Activated naive CD8-positive, alpha-beta T cell treated with anti-CD3 and anti-CD28 coated beads, Interleukin-2, amount 50 U/mL, for 16 hours (primary cell): ENCODE data around the gene POMC.
"Not testable (repeated sequence)": the region's sequence is repeated elsewhere in the genome, so short reads cannot be mapped to it uniquely, and the experiment has no call there.

Source experiments
- DNase-seq: peaks from one replicate; pipeline ENCODE4 v3.0.0-alpha.2; 2020; ENCODE audit warnings: low read depth, low spot score

POMC gene

DNA sequence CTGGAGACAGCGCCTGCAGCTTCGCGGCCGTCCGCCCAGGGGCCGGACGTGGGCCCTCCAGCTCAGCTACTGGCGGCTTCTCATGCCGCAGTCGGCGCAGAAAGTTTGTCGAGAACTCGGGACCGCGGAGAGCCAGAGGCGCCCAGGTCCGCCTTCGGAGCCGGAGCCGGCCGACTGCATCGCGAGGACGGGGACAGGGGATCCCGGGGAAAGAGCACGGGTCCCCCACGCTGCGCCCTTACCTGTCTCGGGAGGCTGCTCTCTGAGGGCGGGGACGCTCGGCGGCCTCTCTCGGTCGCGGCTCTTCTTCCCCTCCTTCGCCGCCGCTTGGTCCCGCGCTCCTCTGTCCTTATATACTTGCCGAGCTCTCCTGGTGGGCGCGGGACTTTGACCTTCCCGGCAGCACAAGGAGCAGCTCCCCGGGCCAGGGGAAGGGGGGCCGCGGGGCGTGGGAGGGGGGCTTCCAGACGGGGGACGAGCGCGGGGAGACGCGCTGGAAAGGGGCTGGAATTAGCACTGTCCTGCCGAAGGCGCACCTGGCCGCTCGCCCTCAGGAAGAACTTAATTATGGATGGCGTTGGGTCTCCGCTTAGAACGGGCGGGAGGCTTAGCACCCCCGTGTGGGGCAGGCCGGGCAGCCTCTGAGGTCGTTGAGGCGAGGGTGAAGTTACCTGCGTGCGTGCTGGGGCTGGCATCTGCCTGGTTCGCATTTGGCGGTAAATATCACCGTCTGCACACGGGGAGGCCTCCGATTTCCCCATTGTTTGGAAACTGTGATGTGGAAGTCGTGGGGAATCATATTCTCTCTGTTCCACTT lies at the start of gene POMC:
Gene POMC (minus strand): TSS at position 325 of the 817 bp plus-strand sequence. CDS start 3,808 bp downstream, outside the sequence.
- DNase-seq: no peak

DNA sequence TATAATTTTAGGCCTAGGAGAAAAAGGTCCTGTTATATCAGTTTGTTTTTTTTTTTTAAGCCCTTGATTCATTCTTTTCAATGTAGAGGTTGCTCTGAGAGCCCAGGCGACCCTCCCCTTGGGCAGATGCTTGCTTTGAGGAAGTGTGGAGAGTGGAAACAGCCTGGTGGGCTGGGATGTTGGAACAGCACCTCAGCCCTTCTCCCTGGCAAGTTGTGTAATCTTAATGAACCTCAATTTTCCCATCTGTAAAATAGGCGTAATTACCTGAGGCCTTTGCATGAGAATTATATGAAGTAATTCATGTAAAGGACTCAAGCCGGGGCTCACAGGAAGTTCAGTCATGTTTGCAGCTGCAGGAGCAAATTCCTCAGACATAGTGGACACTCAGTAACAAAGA lies 49.7 kb upstream of the POMC start:
- DNase-seq: no peak

DNA sequence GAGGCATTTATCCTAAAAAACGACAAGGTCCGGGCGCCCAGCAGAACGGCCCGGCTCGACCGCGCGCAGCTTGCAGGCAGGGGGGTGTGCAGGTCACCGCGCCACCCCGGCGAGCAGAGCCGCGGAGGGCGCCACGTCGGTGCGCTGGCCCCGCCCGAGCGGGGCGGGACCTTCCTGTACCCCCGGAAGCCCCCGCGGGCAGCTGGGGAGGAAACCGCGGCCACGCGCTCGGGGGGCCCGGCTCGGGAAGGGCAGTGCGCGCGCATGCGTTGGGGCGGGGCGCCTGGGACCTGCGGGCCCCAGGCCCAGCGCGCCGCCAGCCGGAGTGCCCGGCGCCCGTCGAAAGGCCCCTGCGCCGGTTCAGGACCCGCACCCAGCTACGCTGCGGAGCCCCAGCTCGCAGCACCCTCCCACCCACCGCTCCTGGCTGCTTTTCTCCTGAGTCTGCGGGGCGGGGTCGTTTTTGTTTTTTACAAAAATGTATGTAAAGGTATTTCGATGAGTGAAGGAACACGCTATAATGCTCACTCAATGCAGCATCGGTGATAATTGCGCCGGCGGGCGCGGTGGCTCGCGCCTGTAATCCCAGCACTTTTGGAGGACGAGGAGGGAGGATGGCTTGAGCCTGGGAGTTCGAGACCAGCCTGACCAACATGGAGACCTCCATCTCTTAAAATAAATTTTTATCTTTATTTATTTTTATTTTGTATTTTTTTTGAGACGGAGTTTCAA lies 47.7 kb upstream of the POMC start:
- DNase-seq: peak; percentile 73

DNA sequence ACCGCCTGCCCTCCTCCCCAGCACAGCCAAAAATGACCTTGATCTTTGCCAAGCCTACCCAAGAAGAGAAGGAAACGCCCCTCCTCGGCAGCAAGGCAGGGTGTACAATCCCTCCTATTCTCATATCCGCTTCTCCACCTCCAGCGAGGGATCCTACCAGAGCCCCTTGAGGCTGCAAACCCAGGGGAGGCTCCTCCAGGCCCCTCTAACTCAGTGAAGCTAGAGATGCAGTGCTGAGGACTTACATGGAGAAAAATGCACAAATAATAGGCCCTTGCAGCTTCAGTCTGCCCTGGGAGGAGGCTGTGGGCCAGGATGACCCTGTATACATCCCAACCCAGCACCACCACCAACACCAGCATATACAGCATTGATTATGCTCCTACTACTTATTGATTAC lies 46.9 kb upstream of the POMC start:
- DNase-seq: no peak

DNA sequence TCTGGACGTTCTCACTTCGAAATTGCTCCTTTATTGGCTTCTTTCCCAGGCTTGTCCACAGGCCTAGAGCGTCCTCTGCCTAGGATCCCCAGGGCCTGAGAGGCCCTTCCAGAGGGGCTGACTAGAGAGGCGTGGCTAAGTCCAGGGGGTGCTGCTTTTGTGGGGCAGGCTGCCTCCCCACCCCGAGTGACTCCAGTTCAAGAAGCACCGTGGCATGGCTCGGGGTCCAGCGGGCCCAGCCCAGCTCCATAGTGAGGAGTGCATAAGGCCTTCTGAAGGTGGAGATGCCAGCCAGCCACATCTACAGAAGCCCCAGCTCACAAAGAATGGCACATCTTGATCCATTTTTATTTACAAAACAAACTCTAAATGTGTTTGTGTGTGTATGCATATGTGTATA lies 44.8 kb upstream of the POMC start:
- no peak for DNase-seq

DNA sequence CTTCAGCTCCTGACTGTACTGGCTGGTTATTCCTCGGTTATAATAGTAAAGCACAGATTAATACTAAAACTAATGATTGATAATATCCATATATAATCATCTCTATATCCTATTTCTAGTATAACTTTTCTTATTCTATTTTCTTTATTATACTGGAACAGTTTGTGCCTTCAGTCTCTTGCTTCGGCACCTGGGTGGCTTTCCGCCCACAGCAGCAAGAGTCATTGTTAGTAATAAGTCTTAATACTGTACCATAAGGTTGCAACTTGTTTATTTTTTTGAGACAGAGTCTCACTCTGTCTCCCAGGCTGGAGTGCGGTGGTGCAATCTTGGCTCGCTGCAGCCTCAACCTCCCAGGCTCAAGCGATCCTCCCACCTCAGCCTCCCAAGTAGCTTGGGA lies 42.5 kb upstream of the POMC start:
- DNase-seq: not testable (repeated sequence)

DNA sequence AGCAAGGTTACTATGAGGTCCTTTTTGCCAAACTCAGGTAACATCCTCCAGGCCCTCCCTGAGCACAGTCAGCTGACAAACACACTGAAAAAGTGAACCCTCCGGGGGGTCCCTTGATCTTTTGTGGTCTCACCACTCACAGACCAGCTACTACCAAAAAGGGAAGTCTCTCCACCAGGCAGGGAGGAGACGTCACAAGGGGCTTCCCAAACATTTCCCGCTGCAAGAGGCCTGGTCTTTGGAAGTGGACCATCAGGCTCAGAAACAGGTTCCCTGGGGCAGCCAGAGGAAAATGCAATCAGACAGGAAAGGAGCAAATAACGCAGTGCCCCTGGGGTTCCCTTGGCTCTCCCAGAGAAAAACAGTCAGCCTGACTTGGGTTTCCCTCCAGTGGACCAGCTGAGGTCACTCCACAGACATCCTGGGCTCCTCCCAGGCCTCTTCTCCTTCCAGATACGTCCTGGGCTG lies 38.7 kb upstream of the POMC start:
- DNase-seq: no peak

DNA sequence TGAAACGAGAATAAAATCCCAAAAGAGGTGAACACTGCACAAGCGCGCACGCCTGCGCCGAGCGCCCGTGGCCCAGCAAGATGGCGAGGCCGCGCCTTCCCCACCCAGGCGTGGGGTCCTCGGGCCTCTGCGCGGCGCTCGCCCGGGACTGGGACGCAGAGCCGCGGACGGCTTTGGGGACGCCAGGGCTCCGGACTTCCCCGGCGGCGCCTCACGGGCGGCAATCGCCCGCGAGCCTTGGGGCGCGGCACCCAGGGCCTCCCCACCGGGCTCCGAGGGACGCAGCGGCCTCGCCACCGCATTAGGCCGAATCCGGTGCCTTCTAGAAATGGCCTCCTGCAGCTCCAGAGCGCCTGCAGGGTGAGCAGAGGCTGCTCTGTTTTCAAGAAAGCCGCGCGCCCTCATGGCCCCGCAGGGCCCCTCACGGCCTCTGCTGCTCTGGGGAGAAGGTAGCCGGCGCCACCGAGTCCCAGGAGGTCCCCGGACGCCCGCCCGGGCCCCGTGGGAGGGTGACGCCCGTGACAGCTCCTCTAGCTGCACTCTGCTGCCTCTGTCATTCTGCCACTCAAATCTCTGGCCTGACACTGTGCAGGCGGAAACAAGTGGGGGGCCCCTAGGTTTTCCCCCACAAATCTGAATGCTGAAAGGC lies 35.9 kb upstream of the POMC start:
- no peak for DNase-seq

DNA sequence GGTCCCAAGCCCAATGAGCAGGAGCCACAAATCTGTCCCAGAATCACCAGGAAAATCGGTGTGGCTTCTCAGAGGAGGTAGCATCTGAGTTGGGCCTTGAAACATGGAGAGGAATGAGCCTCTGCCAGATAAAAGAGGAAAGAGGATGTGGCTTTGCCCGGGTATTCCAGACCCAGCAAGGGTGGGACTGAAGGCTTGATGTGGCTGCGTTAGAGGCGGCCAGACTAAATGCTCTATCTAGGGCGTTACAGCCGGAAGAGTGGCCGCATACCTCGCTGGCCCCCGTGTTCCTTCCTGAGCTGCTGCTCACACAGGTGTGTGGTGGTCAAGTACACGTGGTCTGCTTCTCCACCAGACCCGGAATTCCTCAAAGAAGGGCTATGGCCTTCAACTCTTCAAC lies 33.9 kb upstream of the POMC start:
- no peak for DNase-seq

DNA sequence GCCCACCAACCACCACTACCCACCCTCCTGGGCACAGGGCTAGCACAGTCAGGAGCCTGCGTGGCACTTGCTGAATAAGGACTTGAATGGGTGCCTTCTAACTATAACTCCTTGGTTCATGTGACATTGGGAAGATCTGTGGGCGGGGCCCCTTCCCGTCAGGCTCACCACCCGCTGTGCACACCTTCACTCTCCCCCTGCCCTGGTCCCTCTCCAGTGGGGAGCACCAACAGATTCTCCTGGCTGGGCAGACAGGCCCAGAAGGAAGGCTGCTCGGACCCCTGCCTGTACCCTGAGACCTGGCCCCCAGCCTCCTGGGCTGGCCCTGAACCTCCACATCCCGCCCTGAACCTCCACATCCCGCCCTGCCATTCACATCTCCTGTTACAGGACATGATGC lies 33.4 kb upstream of the POMC start:
- no peak for DNase-seq

DNA sequence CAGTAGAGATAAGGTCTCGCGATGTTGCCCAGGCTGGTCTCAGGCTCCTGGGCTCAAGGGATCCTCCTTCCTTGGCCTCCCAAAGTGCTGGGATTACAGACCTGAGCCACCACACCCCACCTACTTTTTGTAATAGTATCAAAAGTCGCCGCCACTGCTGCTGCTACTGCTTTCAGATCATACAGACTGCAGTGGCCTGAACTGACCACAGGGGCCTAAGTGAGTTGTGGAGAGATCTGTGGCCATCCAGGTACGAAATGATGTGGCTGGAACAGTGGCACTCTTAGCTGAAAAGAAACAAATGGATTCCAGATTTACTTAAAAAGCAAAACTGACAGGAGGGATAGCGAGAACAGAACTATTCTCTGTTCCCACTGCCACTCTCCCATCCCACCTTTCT lies 32.9 kb upstream of the POMC start:
- DNase-seq: no peak

DNA sequence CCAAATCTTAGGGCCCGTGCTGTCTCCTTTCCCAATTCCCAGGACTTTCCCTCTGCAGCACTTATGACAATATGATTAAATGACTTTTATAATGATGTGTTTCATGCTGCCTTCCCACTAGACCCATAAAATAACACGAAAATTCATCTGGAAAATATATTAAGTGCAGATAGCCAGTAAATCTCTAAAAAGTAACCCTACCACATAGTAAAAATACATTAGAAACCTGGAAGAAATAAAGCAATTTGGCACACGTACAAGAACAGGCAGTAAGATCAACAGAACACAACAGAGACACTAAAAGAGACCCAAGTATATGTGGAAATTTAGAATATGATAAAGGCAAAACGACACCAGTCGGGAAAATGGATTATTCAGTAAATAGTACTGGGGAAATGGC lies 30.2 kb upstream of the POMC start:
- no peak for DNase-seq

DNA sequence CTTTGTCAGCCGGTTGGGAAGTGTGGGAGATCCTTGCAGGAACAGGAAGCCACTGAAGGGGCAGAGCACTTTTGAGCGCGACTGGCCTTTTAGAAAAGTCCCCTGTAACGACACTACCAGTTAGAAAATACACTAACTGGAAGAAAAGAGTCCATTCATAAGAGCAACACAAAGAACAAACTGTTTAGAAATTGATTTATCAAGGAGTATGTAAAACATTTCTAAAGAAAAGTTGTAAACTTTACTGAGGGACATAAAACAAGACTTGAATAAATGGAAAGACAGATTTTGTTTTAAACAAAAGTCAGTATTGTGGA lies 29.8 kb upstream of the POMC start:
- DNase-seq: no peak

DNA sequence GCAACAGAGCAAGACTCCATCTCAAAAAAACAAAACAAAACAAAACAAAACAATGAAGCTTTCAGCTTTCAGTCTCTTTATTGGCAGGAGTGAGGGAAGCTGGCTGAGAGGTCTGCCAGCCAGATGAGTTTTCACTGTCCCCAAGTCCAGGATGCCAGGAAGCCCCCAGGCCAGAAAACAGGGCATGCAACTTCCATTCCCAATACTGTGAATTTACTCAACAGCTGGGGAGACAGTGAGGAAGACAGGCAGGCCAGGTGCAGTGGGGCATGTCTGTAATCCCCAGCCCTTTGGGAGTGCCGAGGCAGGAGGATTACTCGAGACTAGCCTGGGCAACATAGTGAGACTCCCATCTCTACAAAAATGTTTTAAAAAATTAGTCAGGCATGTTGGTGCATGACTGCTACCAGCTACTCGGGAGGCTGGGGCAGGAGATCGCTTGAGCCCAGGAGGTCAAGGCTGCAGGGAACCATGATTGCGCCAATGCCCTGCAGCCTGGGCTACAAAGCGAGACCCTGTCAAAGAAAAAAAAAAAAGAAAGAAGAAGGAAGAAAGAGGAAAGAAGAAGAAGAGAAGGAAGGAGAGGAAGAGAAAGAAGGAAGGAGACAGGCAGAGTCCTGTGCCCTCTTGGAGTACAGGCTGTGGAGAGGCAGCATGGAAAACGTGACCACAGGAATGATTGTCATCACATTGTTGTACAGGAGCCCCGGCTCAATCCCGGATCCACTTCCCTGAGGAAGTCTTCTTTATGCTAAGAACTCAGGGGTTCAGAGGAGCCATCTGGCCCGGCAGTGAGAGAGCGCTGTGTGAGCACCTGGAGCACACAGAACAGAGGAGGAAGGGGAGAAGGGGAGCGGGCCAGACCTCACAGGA lies 29.2 kb upstream of the POMC start:
- DNase-seq: no peak

DNA sequence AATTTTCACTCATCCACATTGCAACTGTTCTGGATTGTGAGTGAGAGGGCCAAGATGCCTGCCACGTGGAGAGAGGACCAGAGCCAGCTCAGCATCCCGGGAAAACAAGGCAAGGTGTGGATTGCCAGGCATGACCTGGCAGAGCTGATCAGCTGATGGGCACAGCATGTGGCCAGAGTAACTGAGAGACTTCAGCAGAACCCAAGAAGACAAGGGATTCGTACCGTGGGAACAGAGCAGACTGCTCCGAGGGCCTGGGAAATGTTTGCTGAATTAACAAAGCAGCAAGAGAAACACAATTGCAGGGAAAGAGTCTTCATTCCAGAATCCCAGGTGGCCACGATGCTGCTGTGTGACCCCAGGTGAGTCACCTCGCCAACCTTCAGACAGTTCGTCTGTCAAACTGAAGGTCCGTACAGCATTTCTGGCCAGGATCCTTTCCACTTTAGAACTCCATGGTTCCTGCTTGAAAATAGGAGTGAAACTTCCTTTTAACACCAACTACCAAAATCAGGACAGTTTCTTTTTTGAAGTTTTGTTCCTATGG lies 26.3 kb upstream of the POMC start:
- DNase-seq: no peak

DNA sequence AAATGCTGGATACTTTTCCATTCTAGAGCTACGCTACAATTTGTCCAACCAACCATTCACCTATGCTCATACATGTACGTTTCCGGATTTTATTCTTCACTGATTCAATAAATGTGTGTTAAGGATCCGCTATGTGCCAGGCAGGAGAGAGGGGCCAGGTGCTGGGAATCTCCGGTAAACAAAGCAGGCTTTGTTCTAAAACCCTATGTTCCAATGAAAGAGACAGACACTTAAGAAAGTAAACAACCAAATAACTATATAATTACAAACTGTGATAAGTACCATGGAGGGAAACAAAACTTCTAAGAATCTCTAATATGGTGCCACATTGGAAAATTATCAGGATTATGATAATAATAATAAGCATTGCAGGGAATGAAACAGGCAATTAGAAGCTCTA lies 22.2 kb upstream of the POMC start:
- no peak for DNase-seq

DNA sequence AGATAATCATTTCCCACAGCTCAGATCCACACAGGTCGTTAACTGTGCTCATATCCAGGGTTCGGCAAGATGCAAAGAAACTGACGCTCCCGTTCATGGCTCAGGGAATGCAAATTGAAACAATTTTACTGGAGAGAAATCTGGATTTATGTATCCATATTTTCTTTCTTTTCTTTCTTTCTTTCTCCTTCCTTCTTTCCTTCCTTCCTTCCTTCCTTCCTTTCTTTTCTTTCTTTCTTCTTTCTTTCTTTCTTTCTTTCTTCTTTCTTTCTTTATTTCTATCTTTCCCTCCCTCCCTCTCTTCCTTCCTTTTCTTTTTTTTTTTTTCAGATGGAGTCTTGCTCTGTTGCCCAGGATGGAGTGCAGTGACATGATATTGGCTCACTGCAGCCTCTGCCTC lies 20.0 kb upstream of the POMC start:
- no peak for DNase-seq

DNA sequence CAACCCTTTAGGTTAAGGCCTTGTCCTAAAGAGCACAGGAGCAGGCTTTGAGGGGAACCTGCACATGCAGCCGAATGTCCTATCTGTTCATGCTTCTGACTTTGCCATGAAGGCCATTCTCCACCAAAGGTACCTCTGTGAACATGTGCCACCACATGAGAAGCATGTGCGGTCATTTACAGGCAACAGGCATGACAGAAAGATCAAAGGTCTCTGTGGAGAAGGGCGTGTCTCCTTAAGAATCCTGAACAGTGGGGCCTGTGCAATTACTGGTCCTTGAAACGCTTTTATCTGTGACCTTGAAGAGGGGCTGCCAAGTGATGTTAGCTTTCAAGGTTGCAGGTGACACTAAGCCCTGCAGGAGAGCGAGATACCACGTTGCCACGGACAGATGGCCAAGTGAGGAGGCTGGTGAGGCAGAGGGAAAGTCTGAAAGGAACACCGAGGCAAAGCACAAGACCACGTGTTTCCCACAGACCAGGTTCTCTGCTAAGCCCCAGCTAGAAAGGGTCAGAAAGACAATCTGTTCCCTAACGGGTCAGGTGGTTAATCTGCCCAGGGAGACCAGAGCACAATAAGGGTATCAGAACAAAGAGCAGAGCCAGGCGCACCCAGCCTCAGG lies 19.5 kb upstream of the POMC start:
- DNase-seq: no peak

DNA sequence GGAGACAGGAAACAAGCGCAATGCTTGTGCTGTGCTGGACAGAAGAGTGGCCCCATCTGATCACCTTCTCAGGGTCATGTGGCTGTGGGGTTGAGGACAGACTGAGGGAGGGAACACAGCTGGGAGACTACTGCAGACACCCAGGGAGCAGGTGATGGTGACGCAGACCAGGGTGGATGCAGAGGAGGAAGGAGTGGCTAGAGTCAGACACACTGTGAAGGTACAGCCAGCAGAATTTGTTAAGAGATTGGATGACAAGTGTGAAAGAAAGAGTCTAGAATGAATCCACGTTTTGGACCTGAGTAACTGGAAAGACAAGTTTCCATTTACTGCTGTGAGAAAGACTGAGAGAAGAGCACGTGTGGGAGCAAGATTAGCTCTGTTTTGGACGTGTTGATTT lies 15.9 kb upstream of the POMC start:
- DNase-seq: no peak

DNA sequence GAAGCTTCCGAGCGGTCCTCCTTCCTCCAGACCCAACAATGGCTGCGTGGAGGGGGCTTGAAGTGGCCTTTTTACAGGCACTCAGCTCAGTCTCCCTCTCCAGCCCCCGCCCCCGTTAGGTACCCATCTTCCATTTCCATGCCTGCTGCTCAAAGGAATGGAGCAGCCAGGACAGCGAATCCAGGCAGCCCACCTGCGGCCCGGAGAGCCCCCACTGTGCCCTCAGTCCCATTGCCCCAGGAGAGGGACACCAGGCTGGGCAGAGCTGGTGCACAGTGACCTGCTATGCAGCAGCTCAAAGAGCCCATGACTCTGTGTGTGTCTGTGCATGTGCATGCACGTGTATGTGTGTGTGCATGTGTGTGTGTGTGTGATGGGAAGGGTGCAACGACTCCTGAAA lies 10.6 kb upstream of the POMC start:
- DNase-seq: no peak

DNA sequence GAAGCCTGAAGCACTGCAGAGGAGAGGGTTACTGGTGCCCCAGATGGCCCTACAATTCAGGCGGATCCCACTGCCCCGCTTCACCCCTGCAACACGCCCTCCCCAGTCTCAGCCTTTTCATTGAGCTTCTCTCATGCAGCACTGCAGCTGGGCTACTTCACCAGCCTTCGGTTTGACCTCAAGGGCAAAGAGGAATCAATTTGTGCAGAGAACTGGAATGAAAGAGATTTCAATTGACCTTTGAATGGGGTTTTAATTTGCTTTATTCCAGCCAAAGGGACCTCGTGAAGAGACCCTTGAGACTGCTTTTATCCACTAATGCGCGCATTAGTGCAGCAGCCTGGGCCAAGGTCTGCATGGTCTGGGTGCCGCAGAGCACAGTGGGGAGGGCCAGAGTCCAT lies 8.8 kb upstream of the POMC start:
- no peak for DNase-seq
